Skeletal muscle cell (primary cell): ENCODE measurements around the gene FCN1.

Source experiments
- DNase-seq: peaks from one replicate; pipeline ENCODE4 v3.0.0-alpha.2; 2010; ENCODE audit warnings: low read depth
- H3K4me3 ChIP-seq: 2 replicates; pipeline ENCODE4 v1.5.1; 2011; ENCODE audit warnings: low read depth, mild to moderate bottlenecking, control low read depth, low read length, moderate library complexity

FCN1 gene

DNA sequence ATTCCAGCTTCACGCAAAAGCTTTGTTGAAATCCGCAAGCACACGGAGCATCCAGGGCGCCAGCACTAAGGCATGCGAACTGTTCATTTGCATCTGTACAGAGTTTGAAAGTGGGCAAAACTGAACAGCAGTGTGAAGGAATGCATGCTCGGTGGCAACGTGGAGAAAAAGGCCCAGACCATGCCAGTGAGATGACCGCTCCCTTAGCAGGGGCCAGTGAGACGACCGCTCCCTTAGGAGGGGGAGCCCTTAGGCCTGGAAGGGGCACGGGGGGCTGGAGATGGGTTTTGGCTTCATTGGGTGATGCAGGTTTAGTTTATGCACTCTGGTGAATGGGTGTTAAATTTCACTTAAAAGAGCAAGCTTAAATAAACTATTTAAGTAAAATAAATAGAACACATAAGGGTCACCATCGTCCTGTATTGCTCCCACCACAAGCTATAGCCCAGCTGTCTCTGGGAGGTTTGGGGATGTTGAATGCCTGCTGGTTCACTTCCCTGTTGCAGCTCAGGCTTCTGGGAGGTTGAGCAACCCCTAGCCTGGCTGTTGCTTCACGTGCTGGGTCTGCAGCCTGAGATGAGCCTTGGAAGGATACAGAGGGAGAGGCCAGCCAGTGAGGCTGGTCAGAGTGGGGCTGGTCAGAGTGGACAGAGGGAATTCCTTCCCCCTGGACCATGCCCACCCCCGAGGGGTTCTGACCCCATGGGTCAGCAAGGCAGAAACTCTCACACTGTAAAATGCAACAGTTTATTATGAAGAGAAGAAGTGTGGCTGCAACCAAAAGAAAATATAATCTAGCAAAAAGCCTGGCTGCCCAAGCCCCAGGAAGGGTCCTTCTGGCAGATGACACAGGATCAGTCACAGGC, 4.6 kb upstream of the FCN1 start:
- DNase-seq: no peak
- H3K4me3 ChIP-seq: no peak overlapping the region

DNA sequence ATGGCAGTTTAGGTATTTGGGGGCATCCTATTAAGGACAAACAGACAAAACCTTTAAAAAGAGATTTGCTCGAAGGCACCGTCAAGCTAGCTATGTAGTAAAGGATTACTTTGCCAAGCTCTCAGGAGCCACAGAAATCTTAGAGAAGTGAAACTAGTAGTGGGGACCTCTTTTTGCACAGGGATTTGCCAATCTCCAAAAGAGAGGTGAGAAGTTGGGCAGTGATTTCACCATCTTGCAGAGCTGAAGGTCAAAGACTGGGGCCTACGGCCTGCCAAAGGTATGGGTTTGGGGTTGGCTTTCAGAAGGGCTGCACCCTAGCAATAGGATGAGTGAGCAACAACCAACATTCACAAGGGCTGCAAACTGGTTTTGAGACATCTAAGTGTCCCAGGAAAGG, 1.6 kb upstream of the FCN1 start:
- H3K4me3 ChIP-seq: no peak overlapping the region
- no peak for DNase-seq

- no peak overlapping the region for H3K4me3 ChIP-seq
- no peak for DNase-seq
Measured at GRCh38 chr9:134918646-134919045, 934 bp upstream of the FCN1 start.

- no peak for DNase-seq
- no peak overlapping the region for H3K4me3 ChIP-seq
Measured at GRCh38 chr9:134916161-134916665, 1.5 kb downstream of the FCN1 start.

- DNase-seq: no peak
Measured at GRCh38 chr9:134915046-134915985, 2.4 kb downstream of the FCN1 start.

GRCh38 chr9:134914501-134914834, 3.2 kb downstream of the FCN1 start:
- no peak for DNase-seq
- no peak overlapping the region for H3K4me3 ChIP-seq

More at GRCh38 chr9:134915046-134915985, 2.4 kb downstream of the FCN1 start:
- no peak overlapping the region for H3K4me3 ChIP-seq

DNA sequence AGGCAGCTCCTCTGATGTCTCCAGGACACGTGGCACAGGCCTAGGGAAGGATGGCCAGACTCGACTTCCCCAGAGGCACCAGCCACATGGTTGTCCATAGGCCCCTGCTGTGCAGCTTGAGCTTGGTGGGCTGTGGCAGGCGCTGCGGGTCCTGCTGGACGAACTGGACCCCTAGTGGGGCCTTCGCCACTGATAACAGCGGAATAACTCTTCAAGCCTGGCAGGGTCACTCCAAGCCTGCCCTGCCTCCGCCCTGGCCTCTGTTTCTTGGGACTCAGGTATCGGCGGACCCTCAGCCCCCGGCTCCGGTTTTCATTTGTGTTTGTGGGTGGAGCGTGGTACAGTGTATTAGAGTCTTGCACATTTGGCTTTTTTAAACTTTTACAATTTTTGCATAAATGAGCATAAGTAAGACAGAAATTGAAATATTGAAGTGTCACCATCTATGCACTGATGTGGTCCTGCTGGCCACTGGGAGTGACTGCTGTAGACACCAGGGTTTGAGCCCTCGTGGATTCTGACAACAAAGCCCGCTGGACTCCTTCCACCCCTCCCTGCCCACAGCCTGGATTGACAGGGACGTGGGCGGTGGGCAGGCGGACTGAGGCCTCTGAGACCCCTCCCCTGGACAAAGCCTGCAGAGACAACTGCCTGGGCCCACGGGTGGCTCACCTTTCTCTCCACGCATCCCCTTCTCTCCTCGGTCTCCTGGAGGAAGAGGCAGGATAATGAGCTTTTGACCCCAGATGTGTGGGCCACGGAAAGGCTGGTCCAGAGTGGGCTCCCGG, 3.8 kb downstream of the FCN1 start:
- no peak for DNase-seq
- H3K4me3 ChIP-seq: no peak overlapping the region

- H3K4me3 ChIP-seq: no peak overlapping the region
- no peak for DNase-seq
Measured at GRCh38 chr9:134913041-134913712, 4.5 kb downstream of the FCN1 start.

- DNase-seq: no peak
- no peak overlapping the region for H3K4me3 ChIP-seq
Measured at GRCh38 chr9:134912126-134912840, 5.4 kb downstream of the FCN1 start.

DNA sequence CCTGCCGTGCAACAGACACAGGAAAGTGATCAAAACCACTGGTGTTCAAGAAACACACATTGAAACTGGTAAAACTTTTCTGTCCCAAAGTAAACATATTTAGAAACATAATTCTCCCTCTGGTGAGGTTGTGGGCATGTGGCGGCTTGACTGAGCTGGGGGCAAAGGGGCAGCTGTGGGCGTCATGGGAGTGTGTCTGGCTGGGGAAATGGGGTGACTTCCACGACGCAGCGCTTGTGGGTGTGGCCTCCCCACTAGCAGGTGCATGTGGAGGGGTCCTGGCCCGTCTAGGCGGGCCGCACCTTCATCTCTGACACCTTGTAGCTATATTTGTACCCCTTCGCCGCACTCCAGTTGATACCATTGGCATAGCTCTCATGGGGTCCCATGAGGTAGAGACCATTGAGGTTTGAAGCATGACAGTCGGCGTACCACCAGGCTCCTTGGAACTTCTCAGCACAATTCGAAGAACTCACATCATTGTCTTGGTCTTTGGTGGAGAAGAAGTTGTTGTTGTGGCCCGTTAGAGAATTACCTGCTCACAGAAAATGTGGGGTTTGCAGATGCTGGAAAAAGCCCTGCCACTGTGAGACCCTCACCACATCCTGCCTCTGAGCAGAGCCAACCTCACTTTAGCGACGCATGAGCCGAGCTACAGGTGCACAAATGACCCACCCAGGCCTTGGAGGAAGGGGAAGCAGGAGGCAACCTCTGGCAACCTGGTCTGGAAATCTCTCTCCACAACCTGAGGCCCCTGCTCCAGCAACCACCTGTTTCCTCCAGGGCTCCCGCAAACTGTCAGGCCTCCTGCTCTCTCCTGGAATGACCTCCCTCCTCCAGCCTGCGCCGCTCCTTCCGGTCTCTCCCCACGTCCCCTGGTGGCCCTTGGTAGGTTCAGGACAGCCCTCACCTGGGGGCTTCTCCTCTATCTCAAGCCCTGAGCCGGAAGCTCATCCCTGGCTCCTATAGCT, 7.9 kb downstream of the FCN1 start:
- no peak overlapping the region for H3K4me3 ChIP-seq
- no peak for DNase-seq

DNA sequence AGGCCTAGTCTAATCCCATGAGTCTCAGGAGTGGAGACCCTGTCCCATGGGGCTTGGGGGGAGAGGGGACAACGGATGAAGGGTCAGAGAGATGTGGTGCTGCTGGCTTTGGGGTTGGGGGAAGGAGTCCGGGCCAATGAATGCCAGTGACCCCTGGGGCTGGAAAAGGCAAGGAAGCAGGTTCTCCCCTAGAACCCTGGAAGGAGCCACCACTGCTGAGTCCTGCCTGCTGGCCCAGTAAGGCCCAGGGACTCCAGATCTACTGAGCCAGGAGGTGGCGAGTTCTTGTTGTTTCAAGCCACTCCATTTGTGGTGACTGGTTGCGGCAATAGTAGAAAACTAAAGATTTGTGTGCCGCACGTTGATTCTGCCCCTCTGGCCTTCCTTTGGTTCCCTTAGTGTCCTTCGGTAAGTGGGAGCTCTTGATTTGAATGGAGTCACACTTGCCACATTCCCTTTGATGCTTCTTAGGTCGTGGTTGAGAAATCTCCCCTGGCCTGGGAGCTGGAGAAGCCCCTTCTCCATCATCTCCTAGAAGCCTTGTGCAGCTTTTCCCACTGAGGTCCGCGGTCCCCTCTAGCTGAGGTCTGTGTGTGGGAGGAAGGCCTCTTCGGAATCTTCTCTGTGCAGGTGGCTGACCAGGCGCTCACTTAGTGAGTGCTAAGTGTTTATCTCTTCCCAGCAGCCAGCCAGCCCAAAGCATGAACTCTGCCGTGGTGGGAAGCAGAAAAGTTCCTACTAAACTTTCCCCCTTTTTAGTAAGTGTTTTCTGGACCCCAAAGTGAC, 9.0 kb downstream of the FCN1 start:
- no peak overlapping the region for H3K4me3 ChIP-seq
- DNase-seq: no peak

GRCh38 chr9:134902936-134903335, 14.8 kb downstream of the FCN1 start:
- H3K4me3 ChIP-seq: no peak overlapping the region
- DNase-seq: no peak

GRCh38 chr9:134899818-134900217, 17.9 kb downstream of the FCN1 start:
- no peak for DNase-seq

GRCh38 chr9:134899168-134899567, 18.5 kb downstream of the FCN1 start:
- no peak overlapping the region for H3K4me3 ChIP-seq
- no peak for DNase-seq

More at GRCh38 chr9:134899818-134900217, 17.9 kb downstream of the FCN1 start:
- no peak overlapping the region for H3K4me3 ChIP-seq

GRCh38 chr9:134898319-134898718, 19.4 kb downstream of the FCN1 start:
- H3K4me3 ChIP-seq: no peak overlapping the region
- no peak for DNase-seq

- no peak for DNase-seq
- H3K4me3 ChIP-seq: no peak overlapping the region
Measured at GRCh38 chr9:134897584-134898170, 20.0 kb downstream of the FCN1 start.
